ENCODE measurements around the gene PAIP2. TPM values are rescaled to one million over a fixed set of nuclear protein-coding genes. Genes with fewer than 3 reads are reported as not detected.

Gene PAIP2
- total RNA-seq, 1 donor from 2014 or later, result 47.9 TPM

GRCh38 chr5:139379626-139380449 lies 38.2 kb downstream of the PAIP2 start:
- peak; percentile 63 for DNase-seq (ENCODE audit: low spot score)
- no peak overlapping the region for H3K27ac Mint-ChIP-seq (ENCODE audit: unreplicated experiment)
- no peaks in the 10 kb centered on the region for H3K36me3 Mint-ChIP-seq (ENCODE audit: low read depth)
- H3K9me3 Mint-ChIP-seq (ENCODE audit: low read depth), result no peaks in the 10 kb centered on the region
- no peak for TF ChIP-seq CTCF (IDR thresholded peaks at IDR 0.05)
- H3K4me3 Mint-ChIP-seq (ENCODE audit: unreplicated experiment), result no peak overlapping the region
- H3K4me1 Mint-ChIP-seq (ENCODE audit: low read depth), result no peaks in the 10 kb centered on the region
- no peaks in the 10 kb centered on the region for H3K27me3 Mint-ChIP-seq (ENCODE audit: low read depth)

- peak; percentile 79 for DNase-seq (ENCODE audit: low spot score)
- TF ChIP-seq CTCF (IDR thresholded peaks at IDR 0.05), result no peak
- H3K27ac Mint-ChIP-seq (ENCODE audit: unreplicated experiment), result no peak overlapping the region
- no peaks in the 10 kb centered on the region for H3K9me3 Mint-ChIP-seq (ENCODE audit: low read depth)
- no peaks in the 10 kb centered on the region for H3K27me3 Mint-ChIP-seq (ENCODE audit: low read depth)
- H3K4me3 Mint-ChIP-seq (ENCODE audit: unreplicated experiment), result no peak overlapping the region
- H3K4me1 Mint-ChIP-seq (ENCODE audit: low read depth), result no peaks in the 10 kb centered on the region
- no peaks in the 10 kb centered on the region for H3K36me3 Mint-ChIP-seq (ENCODE audit: low read depth)
Observed at GRCh38 chr5:139381837-139382761, 40.4 kb downstream of the PAIP2 start.

- Mint-ChIP-seq H3K4me3 (ENCODE audit: unreplicated experiment) (no peak overlapping the region), H3K9me3 (ENCODE audit: low read depth) (no peaks in the 10 kb centered on the region), H3K36me3 (ENCODE audit: low read depth) (no peaks in the 10 kb centered on the region), H3K4me1 (ENCODE audit: low read depth) (no peaks in the 10 kb centered on the region), H3K27me3 (ENCODE audit: low read depth) (no peaks in the 10 kb centered on the region), H3K27ac (ENCODE audit: unreplicated experiment) (no peak overlapping the region)
- no peak for DNase-seq (ENCODE audit: low spot score)
- TF ChIP-seq CTCF (IDR thresholded peaks at IDR 0.05), result no peak
Observed at GRCh38 chr5:139382807-139383206, 41.2 kb downstream of the PAIP2 start.

GRCh38 chr5:139383275-139383992 lies 41.8 kb downstream of the PAIP2 start, which contains the start of gene SLC23A1:
SLC23A1 (minus strand) TSS chr5:139383297; CDS start chr5:139383253, 44 bp downstream.
- Mint-ChIP-seq H3K27ac (ENCODE audit: unreplicated experiment) (no peak within 1 kb of the TSS), H3K36me3 (ENCODE audit: low read depth) (no peaks in the 10 kb centered on the region), H3K27me3 (ENCODE audit: low read depth) (no peaks in the 10 kb centered on the region), H3K4me3 (ENCODE audit: unreplicated experiment) (no peak within 1 kb of the TSS), H3K9me3 (ENCODE audit: low read depth) (no peaks in the 10 kb centered on the region), H3K4me1 (ENCODE audit: low read depth) (peaks cover 5% of the 10 kb centered on the region)
- peak; percentile 28 for DNase-seq (ENCODE audit: low spot score)
- TF ChIP-seq CTCF (IDR thresholded peaks at IDR 0.05), result no peak
